ENCODE data around the gene TRAPPC12.
"Not testable (repeated sequence)": the region's sequence is repeated elsewhere in the genome, so short reads cannot be mapped to it uniquely, and the experiment has no call there.

Gene TRAPPC12

DNA sequence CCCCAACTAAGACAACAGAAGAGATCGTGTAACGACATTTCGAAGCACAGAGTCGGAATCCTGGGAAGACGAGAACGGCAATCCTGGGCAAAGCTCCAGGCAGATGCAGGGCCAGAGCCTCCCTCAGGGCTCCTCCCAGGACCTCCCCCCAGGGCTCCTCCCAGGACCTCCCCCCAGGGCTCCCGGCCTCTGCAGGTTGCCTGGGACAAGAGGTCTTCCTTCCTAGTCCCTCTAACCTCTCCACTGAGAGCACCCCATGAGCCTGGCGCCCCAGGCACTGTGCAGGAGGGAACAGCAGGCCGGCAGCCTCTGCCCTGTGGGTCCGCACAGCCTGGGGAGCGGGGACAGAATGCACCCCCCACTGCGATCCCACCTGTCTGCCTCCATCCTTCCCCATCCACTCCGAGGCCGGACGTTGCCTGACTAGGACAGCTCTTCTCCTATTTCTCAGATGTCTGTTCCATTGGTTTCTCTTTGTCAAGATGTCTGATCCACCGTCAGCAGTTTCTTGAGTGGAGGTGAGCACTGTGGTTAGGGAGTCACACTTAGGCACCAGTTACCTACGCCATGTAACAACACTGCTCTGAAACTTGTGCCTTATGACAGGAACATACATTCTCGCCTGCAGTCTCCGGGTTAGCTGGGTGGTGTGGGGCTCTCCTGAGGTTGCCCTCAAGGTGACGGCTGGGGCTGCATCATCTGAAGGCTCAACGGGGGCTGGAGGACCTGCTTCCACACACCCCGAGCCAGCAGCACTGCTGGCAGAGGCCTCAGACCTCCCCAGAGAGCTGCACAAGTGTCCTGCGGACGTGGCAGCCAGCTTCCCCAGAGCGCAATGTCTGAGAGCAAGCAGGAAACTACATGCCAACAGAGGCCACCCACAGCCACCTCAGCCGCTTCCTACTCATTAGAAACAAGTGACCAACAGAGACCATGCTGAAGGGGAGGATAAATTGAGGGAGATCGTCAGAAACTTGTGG lies 111.0 kb downstream of the TRAPPC12 start:
- no peak overlapping the region for H3K4me3 ChIP-seq (ENCODE audit: low read depth, low read length)

DNA sequence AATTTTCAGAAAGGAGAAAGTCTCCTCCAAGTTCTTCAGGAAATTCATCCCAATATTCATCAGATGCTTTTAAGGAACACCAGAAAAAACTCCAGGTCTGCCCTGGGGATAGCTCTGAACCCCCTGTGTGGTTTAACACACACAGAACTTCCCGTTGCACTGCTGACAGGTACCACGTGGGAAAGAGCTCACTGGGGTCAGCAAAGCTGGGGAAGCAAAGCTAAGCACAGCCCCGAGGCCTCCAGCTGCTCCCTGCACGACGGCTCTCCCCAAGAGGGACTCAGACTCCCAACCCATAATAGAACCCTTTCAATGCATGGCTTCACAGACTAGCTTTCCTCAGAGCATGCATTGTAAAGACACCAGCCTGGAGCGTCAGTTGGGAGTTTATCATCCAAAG lies 111.8 kb downstream of the TRAPPC12 start:
- DNase-seq (ENCODE audit: low read depth): no peak
- H3K4me3 ChIP-seq (ENCODE audit: low read depth, low read length): no peak overlapping the region

More for the DNA sequence above, 111.0 kb downstream of the TRAPPC12 start:
- no peak for DNase-seq (ENCODE audit: low read depth)

DNA sequence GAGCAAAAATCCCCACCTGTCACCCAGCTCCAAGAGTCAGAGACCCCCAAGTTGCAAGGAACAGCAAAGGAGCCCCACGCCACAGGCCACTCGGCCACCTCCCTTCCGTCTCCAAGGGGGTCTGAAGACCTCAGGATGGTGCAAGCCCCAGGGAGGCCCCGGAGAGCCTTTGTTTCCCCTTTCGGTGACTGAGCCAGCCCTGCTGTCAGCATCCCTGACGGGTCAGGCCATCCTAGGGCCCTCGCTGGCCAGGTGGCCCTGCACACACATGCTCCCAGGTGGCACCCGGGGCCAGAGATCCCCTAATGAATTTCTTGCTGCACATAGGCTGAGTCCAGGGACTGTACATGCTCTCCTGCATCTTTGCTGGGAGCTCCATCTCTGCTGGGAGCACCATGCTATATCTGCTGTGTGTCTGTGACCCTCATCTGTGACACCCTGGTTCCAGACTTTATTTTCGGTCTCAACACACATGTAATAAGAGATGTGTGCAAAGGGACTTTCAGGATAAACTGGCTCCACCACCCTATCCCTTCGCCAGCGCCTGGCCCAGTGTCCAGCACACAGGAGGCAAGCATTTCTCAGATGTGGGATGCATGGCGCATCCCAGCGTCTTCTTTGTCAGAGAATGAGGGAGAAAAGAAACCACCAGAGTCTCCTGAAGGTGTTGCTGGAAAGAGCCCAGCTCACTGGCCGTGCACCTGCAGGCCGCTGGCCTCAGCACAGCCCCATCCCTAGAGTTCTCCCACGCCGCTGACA lies 112.4 kb downstream of the TRAPPC12 start:
- no peak for DNase-seq (ENCODE audit: low read depth)
- H3K4me3 ChIP-seq (ENCODE audit: low read depth, low read length): no peak overlapping the region

- not testable (repeated sequence) for DNase-seq (ENCODE audit: low read depth); H3K4me3 ChIP-seq (ENCODE audit: low read depth, low read length)
Observed at GRCh38 chr2:3492475-3492787, 112.9 kb downstream of the TRAPPC12 start.

GRCh38 chr2:3492951-3493614 lies 113.6 kb downstream of the TRAPPC12 start:
- DNase-seq (ENCODE audit: low read depth): peak; percentile 93
- peak overlapping the region; percentile 5 for H3K4me3 ChIP-seq (ENCODE audit: low read depth, low read length)

DNA sequence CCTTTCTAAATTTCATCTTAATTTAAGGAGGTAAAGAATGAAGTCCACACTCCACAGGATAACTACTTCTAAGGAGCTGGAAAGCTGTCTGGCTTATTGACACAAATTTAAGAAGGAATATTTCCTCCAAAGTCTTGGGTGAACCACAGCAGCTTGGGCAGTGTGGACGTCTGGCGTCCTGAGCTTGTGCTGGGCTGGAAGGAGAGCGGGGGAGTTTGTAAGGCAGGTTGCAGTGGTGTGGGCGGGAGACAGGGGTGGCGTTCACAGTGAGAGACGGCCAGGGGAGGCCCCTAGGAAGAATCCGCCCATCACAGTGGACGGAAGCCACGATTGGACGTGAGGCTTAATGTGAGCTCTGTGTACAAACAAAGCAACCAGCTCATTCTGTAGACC lies 114.1 kb downstream of the TRAPPC12 start:
- peak overlapping the region; percentile 5 for H3K4me3 ChIP-seq (ENCODE audit: low read depth, low read length)

GRCh38 chr2:3494984-3495666 lies 115.6 kb downstream of the TRAPPC12 start:
- DNase-seq (ENCODE audit: low read depth): no peak
- no peak overlapping the region for H3K4me3 ChIP-seq (ENCODE audit: low read depth, low read length)

More for the DNA sequence above, 114.1 kb downstream of the TRAPPC12 start:
- peak; percentile 52 for DNase-seq (ENCODE audit: low read depth)

DNA sequence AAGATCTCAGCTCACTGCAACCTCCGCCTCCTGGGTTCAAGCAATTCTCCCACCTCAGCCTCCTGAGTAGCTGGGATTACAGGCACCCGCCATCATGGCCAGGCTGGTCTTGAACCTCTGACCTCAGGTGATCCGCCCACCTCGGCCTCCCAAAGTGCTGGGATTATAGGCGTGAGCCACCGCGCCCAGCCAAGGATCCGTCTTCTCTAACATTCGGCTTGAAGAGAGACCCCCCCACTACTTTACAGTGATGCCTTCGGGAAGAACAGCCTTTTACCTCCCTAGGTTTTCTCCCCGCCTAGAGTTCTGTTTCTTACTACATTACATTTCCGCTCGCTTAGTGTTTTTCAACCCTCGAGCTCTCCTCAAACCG lies 117.2 kb downstream of the TRAPPC12 start:
- H3K4me3 ChIP-seq (ENCODE audit: low read depth, low read length); DNase-seq (ENCODE audit: low read depth): not testable (repeated sequence)

GRCh38 chr2:3498783-3499394 lies 119.4 kb downstream of the TRAPPC12 start:
- no peak overlapping the region for H3K4me3 ChIP-seq (ENCODE audit: low read depth, low read length)
- DNase-seq (ENCODE audit: low read depth): no peak

- H3K4me3 ChIP-seq (ENCODE audit: low read depth, low read length): no peak overlapping the region
- no peak for DNase-seq (ENCODE audit: low read depth)
Observed at GRCh38 chr2:3500326-3500899, 120.9 kb downstream of the TRAPPC12 start.

GRCh38 chr2:3503046-3503445 lies 123.6 kb downstream of the TRAPPC12 start:
- DNase-seq (ENCODE audit: low read depth): no peak
- H3K4me3 ChIP-seq (ENCODE audit: low read depth, low read length): no peak overlapping the region

GRCh38 chr2:3503483-3503882 lies 124.0 kb downstream of the TRAPPC12 start:
- DNase-seq (ENCODE audit: low read depth): no peak

GRCh38 chr2:3504741-3505140 lies 125.2 kb downstream of the TRAPPC12 start:
- no peak overlapping the region for H3K4me3 ChIP-seq (ENCODE audit: low read depth, low read length)
- DNase-seq (ENCODE audit: low read depth): no peak

More at GRCh38 chr2:3503483-3503882, 124.0 kb downstream of the TRAPPC12 start:
- no peak overlapping the region for H3K4me3 ChIP-seq (ENCODE audit: low read depth, low read length)

- H3K4me3 ChIP-seq (ENCODE audit: low read depth, low read length): no peak overlapping the region
- no peak for DNase-seq (ENCODE audit: low read depth)
Observed at GRCh38 chr2:3505771-3506170, 126.3 kb downstream of the TRAPPC12 start.

DNA sequence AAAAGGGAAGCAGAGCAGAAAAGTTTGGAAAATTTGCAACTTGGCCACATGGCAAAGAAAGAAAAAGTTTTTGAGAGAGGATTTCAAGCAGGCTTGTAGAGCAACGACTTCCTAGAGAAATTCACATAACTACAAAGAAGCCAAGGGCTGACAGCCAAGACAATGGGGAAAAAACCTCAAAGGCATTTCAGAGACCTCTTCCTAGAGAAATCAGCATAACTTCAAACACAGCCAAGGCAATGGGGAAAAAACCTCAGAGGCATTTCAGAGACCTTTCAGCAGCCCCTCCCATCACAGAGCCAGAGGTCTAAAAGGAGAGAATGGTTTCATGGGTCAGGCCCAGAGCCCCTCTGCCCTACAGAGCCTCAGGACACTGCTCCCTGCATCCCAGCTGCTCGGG lies 132.6 kb downstream of the TRAPPC12 start:
- no peak overlapping the region for H3K4me3 ChIP-seq (ENCODE audit: low read depth, low read length)
- DNase-seq (ENCODE audit: low read depth): no peak

DNA sequence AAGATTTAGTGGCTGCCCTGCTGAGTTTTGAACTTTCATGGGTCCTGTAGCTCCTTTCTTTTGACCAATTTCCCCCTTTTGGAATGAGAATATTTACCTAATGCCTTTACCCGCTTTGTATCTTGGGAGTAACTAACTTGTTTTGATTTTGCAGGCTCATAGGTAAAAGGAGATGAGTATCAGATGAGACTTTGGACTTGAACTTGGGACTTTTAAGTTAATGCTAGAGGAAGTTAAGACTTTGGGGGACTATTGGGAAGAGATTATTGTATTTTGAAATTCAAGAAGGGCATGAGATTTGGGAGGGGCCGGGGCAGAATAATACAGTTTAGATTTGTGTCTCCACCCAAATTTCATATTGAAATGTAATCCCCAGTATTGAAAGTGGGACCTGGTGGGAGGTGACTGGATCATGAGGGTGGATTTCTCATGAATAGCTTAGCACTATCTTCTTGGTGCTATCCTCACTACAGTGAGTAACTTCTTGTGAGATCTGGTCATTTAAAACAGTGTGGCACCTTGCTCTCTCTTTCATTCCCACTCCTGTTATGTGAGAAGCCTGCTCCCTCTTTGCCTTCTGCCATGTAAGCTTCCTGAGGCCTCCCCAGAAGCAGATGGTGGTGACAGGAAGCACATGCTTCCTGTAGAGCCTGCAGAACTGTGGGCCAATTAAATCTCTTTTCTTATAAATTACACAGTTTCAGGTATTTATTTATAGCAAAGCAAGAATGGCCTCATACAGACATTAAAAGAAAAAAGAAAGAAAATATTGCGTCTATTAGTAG lies 133.7 kb downstream of the TRAPPC12 start:
- H3K4me3 ChIP-seq (ENCODE audit: low read depth, low read length): no peak overlapping the region
- no peak for DNase-seq (ENCODE audit: low read depth)

DNA sequence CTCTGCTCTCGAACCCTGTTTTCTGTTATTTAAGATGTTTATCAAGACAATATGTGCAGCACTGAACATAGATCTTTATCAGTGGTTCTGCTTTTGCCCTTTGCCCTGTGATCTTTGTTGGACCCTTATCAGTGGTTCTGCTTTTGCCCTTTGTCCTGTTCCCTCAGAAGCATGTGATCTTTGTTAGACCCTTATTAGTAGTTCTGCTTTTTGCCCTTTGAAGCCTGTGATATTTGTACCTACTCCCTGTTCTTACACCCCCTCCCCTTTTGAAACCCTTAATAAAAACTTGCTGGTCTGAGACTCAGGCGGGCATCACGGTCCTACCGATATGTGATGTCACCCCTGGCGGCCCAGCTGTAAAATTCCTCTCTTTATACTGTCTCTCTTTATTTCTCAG lies 135.9 kb downstream of the TRAPPC12 start:
- DNase-seq (ENCODE audit: low read depth); H3K4me3 ChIP-seq (ENCODE audit: low read depth, low read length): not testable (repeated sequence)

DNA sequence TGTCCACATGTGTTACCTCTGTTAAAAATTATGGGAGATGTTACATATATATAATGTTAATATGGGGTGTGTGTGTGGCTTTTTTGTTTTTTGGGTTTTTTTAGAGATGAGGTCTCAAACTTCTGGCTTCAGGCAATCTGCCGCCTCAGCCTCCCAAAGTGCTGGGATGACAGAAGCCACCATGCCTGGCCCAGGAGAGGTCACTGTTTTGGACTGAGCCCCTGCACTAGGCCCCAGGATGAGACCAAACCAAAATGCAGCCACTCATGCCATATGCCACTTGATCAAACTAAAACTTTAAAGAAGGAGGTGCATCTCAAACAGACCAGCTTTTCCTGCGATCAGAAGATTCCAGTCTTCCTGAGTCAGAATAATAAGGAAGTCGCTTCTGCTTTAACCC lies 137.3 kb downstream of the TRAPPC12 start:
- no peak for DNase-seq (ENCODE audit: low read depth)
- no peak overlapping the region for H3K4me3 ChIP-seq (ENCODE audit: low read depth, low read length)
